ENCODE data around the gene WDFY1.

DNA sequence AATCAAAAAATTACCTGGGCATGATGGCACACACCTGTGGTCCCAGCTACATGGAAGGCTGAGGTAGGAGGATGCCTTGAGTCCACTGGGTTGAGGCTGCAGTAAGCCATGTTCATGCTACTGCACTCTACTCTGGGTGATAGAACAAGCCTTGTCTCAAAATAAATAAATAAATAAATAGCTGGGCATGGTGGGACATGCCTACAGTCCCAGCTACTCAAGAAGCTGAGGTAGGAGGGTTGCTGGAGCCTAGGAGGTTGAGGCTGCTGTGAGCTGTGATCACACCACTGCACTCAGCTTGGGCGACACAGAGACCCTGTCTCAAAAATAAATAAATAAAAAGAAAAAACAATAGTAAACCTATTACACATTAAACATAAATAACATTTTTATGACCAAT, 110.7 kb downstream of the WDFY1 start:
- TF ChIP-seq TAF1 (IDR thresholded peaks at IDR 0.05; ENCODE audit: borderline replicate concordance, insufficient read depth, low read length) (no peak), POLR2AphosphoS5 (IDR thresholded peaks at IDR 0.05; ENCODE audit: low read depth, low read length) (no peak), SIN3A (IDR thresholded peaks at IDR 0.05; ENCODE audit: borderline replicate concordance, insufficient read depth, low read length) (no peak)
- TF ChIP-seq, protein P1, sequence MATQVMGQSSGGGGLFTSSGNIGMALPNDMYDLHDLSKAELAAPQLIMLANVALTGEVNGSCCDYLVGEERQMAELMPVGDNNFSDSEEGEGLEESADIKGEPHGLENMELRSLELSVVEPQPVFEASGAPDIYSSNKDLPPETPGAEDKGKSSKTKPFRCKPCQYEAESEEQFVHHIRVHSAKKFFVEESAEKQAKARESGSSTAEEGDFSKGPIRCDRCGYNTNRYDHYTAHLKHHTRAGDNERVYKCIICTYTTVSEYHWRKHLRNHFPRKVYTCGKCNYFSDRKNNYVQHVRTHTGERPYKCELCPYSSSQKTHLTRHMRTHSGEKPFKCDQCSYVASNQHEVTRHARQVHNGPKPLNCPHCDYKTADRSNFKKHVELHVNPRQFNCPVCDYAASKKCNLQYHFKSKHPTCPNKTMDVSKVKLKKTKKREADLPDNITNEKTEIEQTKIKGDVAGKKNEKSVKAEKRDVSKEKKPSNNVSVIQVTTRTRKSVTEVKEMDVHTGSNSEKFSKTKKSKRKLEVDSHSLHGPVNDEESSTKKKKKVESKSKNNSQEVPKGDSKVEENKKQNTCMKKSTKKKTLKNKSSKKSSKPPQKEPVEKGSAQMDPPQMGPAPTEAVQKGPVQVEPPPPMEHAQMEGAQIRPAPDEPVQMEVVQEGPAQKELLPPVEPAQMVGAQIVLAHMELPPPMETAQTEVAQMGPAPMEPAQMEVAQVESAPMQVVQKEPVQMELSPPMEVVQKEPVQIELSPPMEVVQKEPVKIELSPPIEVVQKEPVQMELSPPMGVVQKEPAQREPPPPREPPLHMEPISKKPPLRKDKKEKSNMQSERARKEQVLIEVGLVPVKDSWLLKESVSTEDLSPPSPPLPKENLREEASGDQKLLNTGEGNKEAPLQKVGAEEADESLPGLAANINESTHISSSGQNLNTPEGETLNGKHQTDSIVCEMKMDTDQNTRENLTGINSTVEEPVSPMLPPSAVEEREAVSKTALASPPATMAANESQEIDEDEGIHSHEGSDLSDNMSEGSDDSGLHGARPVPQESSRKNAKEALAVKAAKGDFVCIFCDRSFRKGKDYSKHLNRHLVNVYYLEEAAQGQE (IDR thresholded peaks at IDR 0.05; ENCODE audit: insufficient read depth in 1 of 2, low read depth in 2 of 2, low read length in 2 of 2) = no peak
